Measurements from ENCODE around the gene NT5DC3. TPM values are rescaled to one million over a fixed set of nuclear protein-coding genes. Genes with fewer than 3 reads are reported as not detected.
A peak's percentile ranks its signal among the peaks of the same experiment; 100 is the strongest.

NT5DC3 gene
- total and polyA plus RNA-seq, 2 of the 13 experiments (the other 11 are each of a cell fraction or from before 2014, with no cell fraction given) = 3.2 to 6.6 TPM

DNA sequence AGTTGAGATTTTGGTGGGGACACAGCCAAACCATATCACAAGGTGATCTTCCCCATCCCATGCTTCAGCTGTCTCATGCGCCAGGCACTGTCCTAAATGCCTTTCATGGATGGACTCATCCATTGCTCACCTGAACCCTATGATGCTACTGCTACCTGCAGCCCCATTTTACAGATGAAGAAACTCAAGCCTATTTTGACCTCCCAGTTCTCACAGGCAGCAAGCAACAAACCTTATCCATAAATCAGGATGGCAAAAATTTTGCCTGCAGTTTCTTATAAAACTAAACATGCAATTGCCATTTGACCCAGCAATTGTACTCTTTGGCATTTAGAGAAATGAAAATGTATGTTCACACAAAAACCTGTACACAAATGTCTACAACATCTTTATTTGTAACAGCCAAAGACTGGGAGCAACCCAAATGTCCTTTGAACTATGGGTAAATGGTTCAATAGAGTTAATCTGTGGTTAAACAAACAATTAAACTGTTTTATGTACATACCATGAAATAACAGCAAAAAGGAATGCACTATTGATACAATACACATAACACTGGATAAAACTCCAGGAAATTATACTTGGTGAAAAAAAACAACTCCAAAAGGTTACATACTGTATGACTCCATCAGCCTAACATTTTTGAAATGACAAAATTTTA lies 2.6 kb downstream of the NT5DC3 start (continued):
- TF ChIP-seq POLR2AphosphoS2 (IDR thresholded peaks at IDR 0.05; ENCODE audit: low read depth, low read length) (no peak), HNRNPUL1 (IDR thresholded peaks at IDR 0.05; ENCODE audit: low read depth, low read length) (no peak), ZNF574 (CRISPR knock-in tag; IDR thresholded peaks at IDR 0.05) (no peak), PCBP1 (IDR thresholded peaks at IDR 0.05; ENCODE audit: borderline replicate concordance, low read depth, low read length) (no peak), NR1H2 (CRISPR knock-in tag; IDR thresholded peaks at IDR 0.05; ENCODE audit: borderline replicate concordance, low read depth) (no peak), BATF2 (CRISPR knock-in tag; IDR thresholded peaks at IDR 0.05) (no peak), TCF7 (IDR thresholded peaks at IDR 0.05; ENCODE audit: low read depth) (peak; percentile 73), LBX2 (CRISPR knock-in tag; IDR thresholded peaks at IDR 0.05; ENCODE audit: borderline replicate concordance) (no peak), ZNF12 (CRISPR knock-in tag; IDR thresholded peaks at IDR 0.05) (no peak), CERS6 (CRISPR knock-in tag; IDR thresholded peaks at IDR 0.05) (no peak), FOXK2 (IDR thresholded peaks at IDR 0.05) (no peak), POLR2AphosphoS5 (IDR thresholded peaks at IDR 0.05; ENCODE audit: low read depth, low read length) (no peak), SMARCE1 (IDR thresholded peaks at IDR 0.05; ENCODE audit: borderline replicate concordance) (peak; percentile 57; the same call in 1 of the 2 replicates), ZBTB1 (CRISPR knock-in tag; IDR thresholded peaks at IDR 0.05; ENCODE audit: borderline replicate concordance) (no peak), CBX2 (IDR thresholded peaks at IDR 0.05; ENCODE audit: low read depth, low read length) (no peak), CBX2 (CRISPR knock-in tag; IDR thresholded peaks at IDR 0.05; ENCODE audit: low read depth) (no peak), ZNF792 (CRISPR knock-in tag; IDR thresholded peaks at IDR 0.05) (0 out of 2 replicates have a peak, but pooled peaks have one; percentile 56), ZNF512B (CRISPR knock-in tag; IDR thresholded peaks at IDR 0.05; ENCODE audit: borderline replicate concordance) (no peak), EEA1 (CRISPR knock-in tag; IDR thresholded peaks at IDR 0.05; ENCODE audit: borderline replicate concordance) (no peak), ZFX (CRISPR knock-in tag; IDR thresholded peaks at IDR 0.05; ENCODE audit: low read depth) (no peak)
- TF ChIP-seq, protein P1, sequence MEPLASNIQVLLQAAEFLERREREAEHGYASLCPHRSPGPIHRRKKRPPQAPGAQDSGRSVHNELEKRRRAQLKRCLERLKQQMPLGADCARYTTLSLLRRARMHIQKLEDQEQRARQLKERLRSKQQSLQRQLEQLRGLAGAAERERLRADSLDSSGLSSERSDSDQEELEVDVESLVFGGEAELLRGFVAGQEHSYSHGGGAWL (CRISPR knock-in tag; IDR thresholded peaks at IDR 0.05) = no peak

Data from HepG2 (cell line).